Pancreas (tissue), 10 donors: ENCODE measurements around the gene TEX55. TPM values are rescaled to one million over a fixed set of nuclear protein-coding genes. Genes with fewer than 3 reads are reported as not detected.

Source experiments
- ATAC-seq, 4 donors: fragments of 200-7000 bp; cut with Tn5 transposase; one replicate each; pipeline versions ENCODE4 v1.8.0 to v1.9.1; 2020; ENCODE audit warnings: mild to moderate bottlenecking in 4 of 4, moderate library complexity in 4 of 4
- DNase-seq, 6 donors: peaks; one replicate each; pipeline ENCODE4 v3.0.0-alpha.2; 2020
- FAIRE-seq: peaks from 2 replicates; lab custom pipeline; 2012; peaks lifted over from hg19 to GRCh38; lab: Jason Lieb, UNC
- H3K27ac ChIP-seq, 4 donors: fragments of 200-600 bp; sonication (generic); 1 replicate in 3 of 4; 2 replicates in 1 of 4; pipeline versions ENCODE4 v1.5.0 to v1.8.0; 2020
- H3K27me3 ChIP-seq, 4 donors: fragments of 200-600 bp; one replicate each; pipeline ENCODE4 v1.8.0; 2021
- H3K36me3 ChIP-seq, 3 donors: fragments of 200-600 bp; sonication (generic) in 1 of 3; one replicate each; pipeline versions ENCODE4 v1.5.0 to v1.8.0; 2020 to 2021
- H3K4me1 ChIP-seq, 3 donors: fragments of 200-600 bp; one replicate each; pipeline ENCODE4 v1.8.0; 2021
- H3K4me3 ChIP-seq, 4 donors: fragments of 200-600 bp; sonication (generic) in 2 of 4; one replicate each; pipeline versions ENCODE4 v1.5.0 to v1.8.0; 2020 to 2021
- H3K9me3 ChIP-seq, 4 donors: fragments of 200-600 bp; one replicate each; pipeline ENCODE4 v1.8.0; 2021
- CTCF ChIP-seq, 4 donors: fragments of 200-600 bp; sonication (generic) in 3 of 4; IDR thresholded peaks; one replicate each; pipeline versions ENCODE4 v1.5.0 to v1.8.0; 2021; ENCODE audit warnings: antibody characterized with exemption in 4 of 4
- WGBS, 2 donors: extraction: QIAGEN DNeasy Blood & Tissue Kit; methylation state at CpG; one replicate each; pipeline ENCODE4 v1.1.7; 2013; 5-methylcytosine and 5-hydroxymethylcytosine counted together
- intact Hi-C, 3 donors: fragments of 100-400 bp; cut with DNase I; formaldehyde crosslinking; loops; one replicate each; pipeline versions ENCODE4 v1.11.1 to v1.14.2; 2022
- polyA plus RNA-seq, 2 donors: library from polyadenylated mRNA; stranded (reverse); fragments of 200-250 nt; gene quantifications; one replicate each; pipeline ENCODE4 v1.2.3, GENCODE V29; 2013
- total RNA-seq, 6 donors: library from RNA; stranded (reverse); fragmentation: NEBNext Ultra II Directional in 4 of 6; extraction: Animal tissue kit (Norgen Biotek cat#: 25700) in 4 of 6; gene quantifications; one replicate each; pipeline versions ENCODE4 v1.2.1 to v1.2.4, GENCODE V29; 2021 to 2023
- donor health status: healthy with polysubstance abuse.
- donor health status: DM: no; HTN: no; CAD: no; lungs with moderate emphysema.
- donor health status: DM: no; HTN: no; CAD: no.
- donor health status: control.
- donor health status: control.
- donor health status: Bipolar disorder and iron deficiency.
- donor health status: DM: yes; HTN: yes; CAD: no.
- donor health status: DM: no; HTN: no; CAD: no.
- donor health status: DM: no; HTN: no; CAD: no.
- donor health status: DM: yes; HTN: yes; CAD: no.

TEX55 gene
- total and polyA plus RNA-seq, 8 donors, result not detected

GRCh38 chr3:119191800-119192199 is 45.8 kb downstream of the TEX55 start:
- FAIRE-seq, result no peak
- intact Hi-C loops, result no loop called here
- no peak overlapping the region for H3K27ac ChIP-seq
- DNase-seq, result no peak
- no peak for TF ChIP-seq CTCF (IDR thresholded peaks at IDR 0.05)
- ATAC-seq, result no peak
- H3K9me3 ChIP-seq, result no peaks in the 10 kb centered on the region
- H3K36me3 ChIP-seq, result no peaks in the 10 kb centered on the region
- WGBS, 2 donors, result 65 to 68% methylated on average over 1 of the region's 1 CpG
- H3K4me3 ChIP-seq, result no peak overlapping the region
- H3K4me1 ChIP-seq, result no peaks in the 10 kb centered on the region
- H3K27me3 ChIP-seq, result no peaks in the 10 kb centered on the region

GRCh38 chr3:119194237-119195150 is 48.5 kb downstream of the TEX55 start:
- Histone ChIP-seq H3K27me3 (no peaks in the 10 kb centered on the region), H3K27ac (no peak overlapping the region), H3K9me3 (no peaks in the 10 kb centered on the region), H3K4me3 (no peak overlapping the region), H3K36me3 (no peaks in the 10 kb centered on the region), H3K4me1 (no peaks in the 10 kb centered on the region)
- WGBS, 2 donors, result 70 to 82% methylated on average over 7 of the region's 7 CpGs
- intact Hi-C loops, result no loop called here
- no peak for FAIRE-seq
- no peak for ATAC-seq
- DNase-seq, result no peak
- TF ChIP-seq CTCF (IDR thresholded peaks at IDR 0.05), result no peak

GRCh38 chr3:119195151-119195476 is 49.1 kb downstream of the TEX55 start:
- FAIRE-seq (no peak), DNase-seq (no peak), ATAC-seq (no peak)
- no peak overlapping the region for H3K4me3 ChIP-seq
- intact Hi-C loops, result no loop called here
- H3K27ac ChIP-seq, result no peak overlapping the region
- no peaks in the 10 kb centered on the region for H3K9me3 ChIP-seq
- H3K36me3 ChIP-seq, result no peaks in the 10 kb centered on the region
- WGBS, 2 donors, result 61 to 73% methylated on average over 1 of the region's 1 CpG
- TF ChIP-seq CTCF (IDR thresholded peaks at IDR 0.05), result no peak
- H3K27me3 ChIP-seq, result no peaks in the 10 kb centered on the region
- no peaks in the 10 kb centered on the region for H3K4me1 ChIP-seq

GRCh38 chr3:119195911-119196310 is 49.9 kb downstream of the TEX55 start:
- FAIRE-seq (no peak), DNase-seq (no peak), ATAC-seq (no peak)
- H3K27me3 ChIP-seq, result no peaks in the 10 kb centered on the region
- no peak for TF ChIP-seq CTCF (IDR thresholded peaks at IDR 0.05)
- no peak overlapping the region for H3K4me3 ChIP-seq
- 74 to 83% methylated on average over 1 of the region's 1 CpG for WGBS, 2 donors
- H3K27ac ChIP-seq, result no peak overlapping the region
- H3K9me3 ChIP-seq, result no peaks in the 10 kb centered on the region
- H3K4me1 ChIP-seq, result no peaks in the 10 kb centered on the region
- no peaks in the 10 kb centered on the region for H3K36me3 ChIP-seq
- intact Hi-C loops, result no loop called here

Other genes starting within 250 kb of the TEX55 start
- gene IGSF11, start 111.3 kb upstream of the TEX55 start, total RNA-seq, result 1 to 10 TPM; 1.5 to 6.4 (median 3.3) TPM
- gene IGSF11, start 111.3 kb upstream of the TEX55 start, polyA plus RNA-seq, result 1 to 10 TPM; 2.1 to 6.2 TPM
- 1 to 10 TPM; 1.7 to 6.6 (median 3.9) TPM for gene UPK1B, start 27.4 kb downstream of the TEX55 start, total RNA-seq
- 1 to 10 TPM in 1 of 2 donors, under 1 TPM in 1; 0.91 to 3.7 TPM for gene UPK1B, start 27.4 kb downstream of the TEX55 start, polyA plus RNA-seq
- 10 to 100 TPM in 5 of 6 donors, 1 to 10 TPM in 1; 9.1 to 20.1 (median 13.8) TPM for gene B4GALT4, start 94.7 kb downstream of the TEX55 start, total RNA-seq
- gene B4GALT4, start 94.7 kb downstream of the TEX55 start, polyA plus RNA-seq, result 10 to 100 TPM; 17.7 to 22.9 TPM
- 1 to 10 TPM; 2.6 to 8.3 (median 3.5) TPM for gene ARHGAP31, start 148.2 kb downstream of the TEX55 start, total RNA-seq
- 1 to 10 TPM; 1.5 TPM for gene ARHGAP31, start 148.2 kb downstream of the TEX55 start, polyA plus RNA-seq